Measurements from ENCODE around the gene ZNF536. TPM values are rescaled to one million over a fixed set of nuclear protein-coding genes. Genes with fewer than 3 reads are reported as not detected.
"Not testable (repeated sequence)": the region's sequence is repeated elsewhere in the genome, so short reads cannot be mapped to it uniquely, and the experiment has no call there.

The ZNF536 gene
- total RNA-seq, 1 donor from 2014 or later = not detected

DNA sequence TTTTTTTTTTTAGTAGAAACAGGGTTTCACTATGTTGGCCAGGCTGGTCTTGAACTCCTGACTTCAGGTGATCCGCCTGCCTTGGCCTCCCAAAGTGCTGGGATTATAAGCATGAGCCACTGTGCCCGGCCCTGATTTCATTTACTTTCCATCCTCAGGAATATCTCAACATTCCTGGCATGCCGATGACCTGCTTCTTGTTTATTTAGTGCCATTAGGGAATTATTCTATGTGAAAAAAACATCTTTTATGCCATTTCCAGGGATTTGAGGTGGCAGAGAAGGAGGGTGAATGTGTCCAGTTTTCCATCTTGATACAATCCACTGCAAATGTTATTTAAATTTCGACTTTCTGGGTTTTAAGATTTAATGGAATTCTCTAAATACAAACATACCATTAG, 45.0 kb downstream of the ZNF536 start:
- DNase-seq (ENCODE audit: low read depth, low spot score) = not testable (repeated sequence)

DNA sequence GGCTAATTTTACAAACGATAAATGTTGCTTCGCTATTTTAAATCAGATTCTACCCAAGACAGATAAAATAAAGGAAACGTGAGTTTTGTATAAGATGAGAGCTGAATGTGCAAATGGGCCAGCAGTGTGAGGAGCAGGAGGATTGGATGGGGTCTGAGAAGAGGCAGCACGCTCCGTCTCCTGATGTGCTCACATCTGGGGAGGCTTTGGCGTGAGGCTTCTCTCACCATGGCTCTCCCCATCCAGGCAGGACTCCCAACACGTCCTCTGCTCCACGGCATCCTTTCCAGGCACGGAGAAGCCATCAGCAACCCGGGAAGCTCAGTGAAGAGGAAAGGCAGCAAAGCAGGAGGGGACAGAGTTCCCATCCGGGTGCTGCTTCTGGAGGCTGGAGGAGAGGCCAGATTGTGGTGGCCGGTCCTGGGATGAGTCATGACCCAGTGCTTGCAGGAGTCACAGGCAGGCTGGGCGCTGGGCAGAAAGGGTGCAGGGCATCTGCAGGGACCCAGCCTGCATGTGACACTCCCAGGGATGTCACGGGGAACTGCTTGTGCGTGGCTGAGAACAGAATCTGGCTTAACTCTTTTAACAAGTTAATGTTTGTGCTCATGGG, 47.5 kb downstream of the ZNF536 start:
- DNase-seq (ENCODE audit: low read depth, low spot score) = no peak

DNA sequence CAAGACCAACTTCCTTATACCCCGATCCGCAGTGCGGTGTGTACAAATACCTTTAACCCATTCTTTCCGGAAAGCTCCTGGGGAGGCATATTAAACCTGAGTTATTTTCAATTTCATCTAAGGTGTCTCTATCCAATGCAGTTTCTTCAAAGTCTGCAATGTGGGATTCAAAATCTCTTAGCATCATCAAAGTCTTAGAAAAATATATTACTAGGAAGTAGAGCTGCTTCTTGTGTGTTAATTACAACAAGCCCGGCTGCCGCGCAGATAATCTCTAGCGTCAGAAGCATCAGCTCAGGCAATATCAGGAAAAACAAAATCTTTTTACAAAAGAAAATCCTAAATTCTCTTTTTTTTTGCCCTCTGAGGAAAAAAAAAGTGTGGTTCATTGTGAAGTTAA, 48.1 kb downstream of the ZNF536 start:
- no peak for DNase-seq (ENCODE audit: low read depth, low spot score)

DNA sequence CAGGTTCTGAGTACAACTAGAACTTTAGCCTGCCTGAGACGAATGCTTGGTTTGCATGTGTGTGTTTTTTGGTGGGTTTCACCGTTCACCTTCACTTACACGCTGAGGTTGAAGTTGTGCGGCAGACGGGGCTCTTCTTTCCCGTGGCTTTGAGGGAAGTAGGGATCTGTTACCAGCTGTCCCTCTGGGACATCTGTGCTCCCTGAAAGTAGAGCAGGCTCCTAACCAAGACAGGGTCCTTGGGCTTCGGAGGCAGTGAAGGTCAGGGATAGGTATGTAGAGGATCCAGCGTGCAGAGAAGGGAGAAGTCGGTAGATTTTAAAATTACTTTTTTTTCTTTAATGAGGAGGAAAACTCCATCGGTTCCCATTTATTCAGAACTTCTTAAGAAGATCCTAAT, 48.7 kb downstream of the ZNF536 start:
- no peak for DNase-seq (ENCODE audit: low read depth, low spot score)

DNA sequence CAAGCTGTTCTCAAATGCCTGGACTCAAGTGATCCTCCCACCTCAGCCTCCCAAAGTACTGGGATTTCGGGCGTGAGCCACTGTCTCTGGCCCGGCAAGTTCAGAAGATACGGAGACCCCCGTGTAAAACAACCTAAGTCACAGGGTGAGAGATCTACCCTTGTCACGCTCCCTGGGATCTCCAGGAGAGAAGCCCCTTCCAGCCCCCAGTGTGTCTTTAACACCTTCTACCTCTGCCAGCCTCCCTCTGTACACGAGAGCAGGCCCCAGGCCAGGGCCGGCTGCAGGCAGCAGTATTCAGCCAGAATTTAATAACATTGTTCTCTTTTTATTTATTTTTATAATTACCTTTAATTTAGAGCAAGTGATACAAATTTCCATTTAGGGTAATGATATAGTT, 49.4 kb downstream of the ZNF536 start:
- DNase-seq (ENCODE audit: low read depth, low spot score) = no peak

DNA sequence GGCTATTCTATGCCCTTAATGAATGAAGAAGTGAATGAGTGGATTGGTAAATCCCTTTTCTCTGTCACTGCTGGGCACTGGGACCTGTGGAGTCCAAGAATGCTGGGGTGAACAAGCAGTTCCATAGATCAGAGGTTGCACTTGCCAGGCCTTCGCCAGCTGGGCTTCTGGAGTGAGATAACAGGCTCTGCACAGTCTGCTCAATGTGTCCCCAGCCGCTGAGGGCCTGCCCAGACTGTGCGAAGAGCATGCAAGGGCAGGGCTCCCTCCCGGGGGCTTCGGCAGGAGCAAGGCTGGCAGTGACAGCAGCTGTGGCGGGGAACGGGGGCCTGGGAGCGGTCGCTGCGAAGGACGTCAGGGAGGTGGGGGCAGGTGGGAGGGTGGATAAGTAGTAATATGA, 51.3 kb downstream of the ZNF536 start:
- no peak for DNase-seq (ENCODE audit: low read depth, low spot score)

DNA sequence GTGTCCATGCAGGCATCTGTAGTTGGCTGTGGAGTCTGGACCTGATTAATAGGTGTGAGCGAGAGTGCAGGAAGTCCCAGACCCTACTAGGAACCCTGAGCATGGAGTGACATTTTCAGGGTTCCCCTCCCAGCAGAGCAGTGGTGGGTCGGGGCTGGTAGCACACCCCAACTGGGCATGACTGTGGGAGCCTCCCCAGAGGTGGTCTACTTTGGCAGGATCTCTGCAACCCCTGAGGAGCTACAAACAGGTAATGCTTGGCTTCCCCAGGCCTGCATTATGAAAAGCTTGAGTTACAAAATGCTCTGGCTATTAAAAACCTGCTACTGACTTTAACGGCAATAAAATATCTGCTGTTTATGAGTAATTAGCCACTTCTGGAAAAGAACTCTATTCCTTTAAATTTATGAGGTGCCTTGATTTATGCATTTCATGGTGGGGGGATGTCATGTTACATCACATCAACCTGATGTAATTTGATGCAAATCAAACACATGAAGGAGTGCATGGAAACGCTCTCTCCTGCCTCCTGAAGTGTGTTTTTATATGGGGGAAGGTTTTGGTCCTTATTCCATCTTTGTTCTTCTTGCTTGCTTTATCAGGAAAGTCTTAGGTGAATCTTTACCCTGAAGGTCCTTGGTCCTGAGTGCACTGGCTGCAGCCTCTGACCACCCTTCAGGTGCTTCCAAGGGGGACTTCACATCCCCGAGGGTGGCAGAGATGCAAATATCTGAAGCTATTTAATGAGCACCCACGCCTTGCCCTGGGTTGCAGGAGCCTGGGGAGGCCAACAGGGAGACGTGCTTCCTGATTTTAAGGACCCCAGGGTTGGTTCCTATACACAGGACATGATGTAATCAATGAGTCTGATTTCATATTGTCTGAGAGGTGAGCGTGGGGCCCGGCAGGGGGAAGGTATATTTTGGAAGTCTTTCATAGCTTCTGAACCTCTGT, 54.0 kb downstream of the ZNF536 start:
- DNase-seq (ENCODE audit: low read depth, low spot score) = no peak

DNA sequence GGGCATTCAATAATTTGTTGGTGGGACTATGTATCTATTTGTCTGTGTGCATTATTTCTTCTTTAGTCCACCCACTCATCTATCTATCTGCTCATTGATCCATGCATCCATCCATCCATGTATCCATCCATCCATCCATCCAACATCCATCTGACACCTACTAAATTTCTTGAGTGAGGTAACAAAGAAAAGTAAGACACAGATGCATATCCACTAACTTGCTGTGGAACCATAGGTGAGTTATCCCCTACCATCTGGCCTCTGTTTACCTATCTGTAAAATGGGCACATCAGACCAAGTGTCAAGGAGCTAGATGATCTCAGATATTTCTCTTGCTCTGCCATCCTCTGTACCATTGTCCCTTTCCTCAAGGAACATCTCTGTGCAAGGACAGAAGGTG, 54.7 kb downstream of the ZNF536 start:
- no peak for DNase-seq (ENCODE audit: low read depth, low spot score)

DNA sequence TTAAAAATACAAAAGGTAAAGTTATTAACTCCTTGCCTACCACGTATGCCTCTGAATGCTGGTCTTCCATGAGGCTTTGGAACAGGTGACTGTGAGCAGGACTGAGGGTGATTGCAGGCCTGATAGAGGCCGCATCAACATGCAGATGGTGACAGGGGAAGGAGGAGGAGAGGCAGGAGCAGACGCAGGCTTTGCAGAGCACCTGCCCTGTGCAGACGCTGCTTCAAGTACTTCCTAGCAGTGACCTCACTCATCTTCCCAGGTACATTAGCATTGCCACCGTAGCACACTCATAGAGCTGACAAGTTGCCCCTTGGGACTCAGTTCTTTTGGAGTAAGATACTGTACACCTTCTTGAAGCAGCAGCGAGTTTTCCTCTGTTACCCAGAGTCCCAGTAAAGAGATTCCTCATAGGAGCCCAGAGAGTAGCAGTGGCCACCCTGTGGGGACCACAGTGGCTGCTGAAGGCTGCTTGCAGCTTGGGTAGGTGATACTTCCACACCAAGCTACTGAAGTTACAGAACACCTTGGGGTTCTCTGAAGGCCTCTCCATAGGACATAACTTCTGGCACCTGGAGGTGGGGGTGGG, 56.0 kb downstream of the ZNF536 start:
- no peak for DNase-seq (ENCODE audit: low read depth, low spot score)

DNA sequence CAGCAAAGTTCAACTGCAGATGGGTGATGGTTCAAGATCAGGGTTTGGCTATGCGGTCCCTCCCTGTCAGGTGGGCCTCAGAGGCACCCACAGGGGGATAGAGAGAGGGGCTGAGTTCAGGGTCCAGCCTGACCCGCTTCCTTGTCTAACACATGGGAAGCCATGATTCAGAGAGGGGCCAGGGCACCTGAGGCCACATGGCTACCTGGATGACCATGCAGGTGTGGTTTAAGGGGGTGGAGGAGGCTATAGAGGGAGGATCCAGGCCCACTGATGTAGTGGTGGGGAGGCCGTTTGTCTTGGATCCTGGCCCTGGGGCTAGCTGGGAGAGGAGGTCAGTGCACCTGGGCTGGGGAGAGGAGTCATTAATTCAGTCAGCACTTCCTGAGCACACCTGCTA, 56.7 kb downstream of the ZNF536 start:
- no peak for DNase-seq (ENCODE audit: low read depth, low spot score)

DNA sequence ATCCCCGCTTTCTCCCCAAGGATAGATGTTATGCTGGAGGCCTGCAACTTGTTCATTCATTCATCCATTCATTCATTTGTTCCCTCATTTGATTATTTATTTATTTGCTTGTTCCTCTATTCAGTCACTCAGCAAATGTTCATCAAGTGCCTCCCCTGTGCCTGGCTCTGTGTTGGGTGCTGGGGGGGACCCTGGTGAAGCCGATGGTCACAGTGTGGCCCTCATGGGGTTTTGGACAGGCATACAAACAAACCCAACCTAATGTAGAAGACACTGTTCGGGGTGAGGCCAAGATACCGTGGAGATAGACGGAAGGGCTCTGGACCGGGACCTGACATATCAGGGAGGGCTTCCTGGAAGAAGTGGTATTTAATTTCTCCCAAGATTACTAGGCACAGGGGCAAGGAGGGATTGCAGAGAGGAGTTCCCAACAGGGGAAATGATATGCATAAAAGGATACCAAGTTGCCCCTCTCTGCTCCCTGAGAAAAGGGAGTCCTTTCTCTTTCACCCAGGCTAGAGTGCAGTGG, 58.1 kb downstream of the ZNF536 start:
- DNase-seq (ENCODE audit: low read depth, low spot score) = no peak

DNA sequence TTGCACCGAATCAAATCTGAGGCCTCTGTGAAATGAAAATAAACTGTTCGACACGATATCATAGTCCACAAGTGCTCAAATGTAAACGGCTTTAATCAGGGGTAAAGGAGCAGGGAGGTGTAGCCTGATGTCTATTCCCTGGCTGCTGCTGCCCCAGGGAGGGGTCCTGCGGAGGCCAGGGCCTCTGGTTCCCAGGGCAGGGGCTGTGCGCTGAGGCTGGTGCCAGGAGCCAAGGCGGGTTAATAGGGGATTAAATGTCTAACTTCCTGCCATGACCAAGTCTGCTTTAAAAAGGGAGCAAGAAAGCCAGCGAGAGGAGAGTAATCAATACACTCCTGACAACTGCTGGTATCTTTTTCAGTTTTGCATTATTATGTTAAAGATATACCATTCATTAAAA, 59.4 kb downstream of the ZNF536 start:
- DNase-seq (ENCODE audit: low read depth, low spot score) = no peak

DNA sequence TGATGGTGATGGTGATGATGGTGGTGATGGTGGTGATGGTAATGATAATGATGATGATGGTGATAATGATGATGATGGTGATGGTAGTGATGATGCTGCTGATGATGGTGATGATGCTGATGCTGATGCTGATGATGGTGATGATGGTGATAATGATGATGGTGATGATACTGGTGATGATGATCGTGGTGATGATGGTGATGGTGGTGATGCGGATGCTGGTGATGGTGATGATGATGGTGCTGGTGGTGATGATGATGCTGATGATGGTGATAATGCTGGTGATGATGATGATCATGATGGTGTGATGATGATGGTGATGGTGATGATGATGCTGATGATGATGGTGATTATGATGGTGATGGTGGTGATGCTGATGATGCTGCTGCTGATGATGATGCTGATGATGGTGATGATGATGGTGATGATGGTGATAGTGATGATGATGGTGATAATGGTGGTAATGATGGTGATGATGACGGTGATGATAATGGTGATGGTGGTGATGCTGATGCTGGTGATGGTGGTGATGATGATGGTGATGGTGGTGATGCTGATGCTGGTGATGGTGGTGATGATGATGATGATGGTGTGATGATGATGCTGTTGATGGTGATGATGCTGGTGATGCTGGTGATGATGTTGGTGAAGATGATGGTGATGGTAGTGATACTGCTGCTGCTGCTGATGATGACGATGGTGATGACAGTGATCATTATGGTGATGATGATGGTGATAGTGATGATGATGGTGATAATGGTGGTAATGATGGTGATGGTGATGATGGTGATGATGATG, 62.8 kb downstream of the ZNF536 start:
- no peak for DNase-seq (ENCODE audit: low read depth, low spot score)

DNA sequence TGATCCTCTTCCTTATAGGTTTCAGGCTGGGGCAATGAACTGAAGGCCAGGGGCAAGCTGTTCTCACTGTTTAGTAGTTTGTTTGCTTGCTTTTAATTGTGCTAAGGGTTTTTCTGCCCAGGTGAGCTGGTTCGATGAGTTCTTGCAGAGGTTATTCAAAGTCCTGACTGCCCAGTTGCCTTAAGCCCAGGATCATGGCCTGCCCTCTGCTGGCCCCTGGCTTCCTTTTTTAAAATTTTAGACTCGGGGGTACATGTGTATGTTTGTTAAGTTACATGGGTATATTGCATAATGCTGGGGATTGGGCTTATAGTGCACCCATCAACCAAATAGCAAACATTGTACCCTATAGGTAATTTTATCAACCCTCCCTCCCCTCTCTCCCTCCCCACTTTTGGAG, 65.7 kb downstream of the ZNF536 start:
- no peak for DNase-seq (ENCODE audit: low read depth, low spot score)

DNA sequence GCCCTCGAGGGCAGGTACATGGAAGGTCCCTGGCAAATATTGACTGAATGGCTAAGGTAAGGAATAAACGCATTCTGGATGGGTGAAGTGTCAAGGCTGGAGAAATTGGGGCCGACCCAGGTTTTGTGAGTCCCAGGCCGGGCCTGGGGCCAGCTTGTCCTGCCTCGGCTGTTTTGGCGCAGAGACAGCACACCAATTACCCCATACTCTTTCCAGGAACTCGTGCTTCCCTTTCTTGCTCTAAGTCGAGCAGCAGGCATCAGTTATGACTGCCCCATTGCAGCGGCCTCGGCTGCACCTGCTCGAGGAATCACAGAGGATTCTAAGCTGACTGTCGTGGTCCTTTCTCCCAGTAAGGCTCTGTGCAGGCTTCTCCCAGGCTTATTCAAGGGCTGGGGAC, 67.1 kb downstream of the ZNF536 start:
- DNase-seq (ENCODE audit: low read depth, low spot score) = no peak

DNA sequence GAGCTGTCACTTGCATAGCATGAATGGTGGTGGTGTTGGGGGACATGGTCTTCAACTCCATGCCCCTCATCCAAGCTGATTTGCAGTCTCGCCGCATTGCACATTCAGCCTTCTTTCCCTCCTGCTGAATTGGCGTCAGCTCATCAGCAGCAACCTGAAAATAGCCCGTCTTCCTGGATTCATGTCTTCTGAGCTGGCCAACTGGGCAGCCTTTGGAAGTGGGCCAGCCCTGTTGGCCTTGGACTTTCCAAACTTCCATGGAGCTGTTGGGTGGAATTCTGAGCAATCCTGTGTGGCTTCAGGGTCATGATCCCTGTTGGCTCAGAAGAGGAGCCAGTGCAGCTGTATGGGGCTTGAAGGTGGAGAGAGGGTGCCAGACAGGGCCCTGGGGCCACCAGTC, 68.8 kb downstream of the ZNF536 start:
- DNase-seq (ENCODE audit: low read depth, low spot score) = no peak

DNA sequence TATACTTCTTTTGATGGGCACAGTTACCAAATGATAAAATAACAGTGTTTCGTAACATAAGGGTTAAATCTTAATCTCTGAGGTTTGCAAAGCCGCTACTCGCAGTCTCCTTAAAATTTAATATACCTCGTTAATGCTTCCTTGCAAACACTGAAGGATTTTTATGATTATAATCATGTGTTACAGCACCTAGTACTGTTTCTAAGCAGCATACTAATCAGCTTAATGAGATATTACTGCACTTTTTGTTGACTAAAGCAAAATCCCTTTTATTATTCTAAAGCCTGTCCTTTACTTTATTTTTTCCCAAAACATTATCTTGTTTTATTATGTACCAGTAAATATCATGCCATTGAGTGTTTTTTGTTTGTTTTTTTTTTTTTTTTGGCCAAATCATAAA, 70.5 kb downstream of the ZNF536 start:
- no peak for DNase-seq (ENCODE audit: low read depth, low spot score)

DNA sequence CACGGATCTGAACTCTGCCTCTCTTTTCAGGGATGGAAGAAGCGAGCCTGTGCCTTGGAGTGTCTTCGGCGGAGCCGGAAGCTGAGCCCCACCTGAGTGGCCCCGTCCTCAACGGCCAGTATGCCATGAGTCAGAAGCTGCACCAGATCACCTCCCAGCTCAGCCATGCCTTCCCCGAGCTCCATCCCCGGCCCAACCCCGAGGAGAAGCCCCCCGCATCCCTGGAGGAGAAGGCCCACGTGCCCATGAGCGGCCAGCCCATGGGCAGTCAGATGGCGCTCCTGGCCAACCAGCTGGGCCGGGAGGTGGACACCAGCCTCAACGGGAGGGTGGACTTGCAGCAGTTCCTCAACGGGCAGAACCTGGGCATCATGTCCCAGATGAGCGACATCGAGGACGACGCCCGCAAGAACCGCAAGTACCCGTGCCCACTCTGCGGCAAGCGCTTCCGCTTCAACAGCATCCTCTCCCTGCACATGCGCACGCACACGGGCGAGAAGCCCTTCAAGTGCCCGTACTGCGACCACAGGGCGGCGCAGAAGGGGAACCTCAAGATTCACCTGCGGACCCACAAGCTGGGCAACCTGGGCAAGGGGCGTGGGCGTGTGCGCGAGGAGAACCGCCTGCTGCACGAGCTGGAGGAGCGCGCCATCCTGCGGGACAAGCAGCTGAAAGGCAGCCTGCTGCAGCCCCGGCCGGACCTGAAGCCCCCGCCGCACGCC, 71.5 kb downstream of the ZNF536 start:
- no peak for DNase-seq (ENCODE audit: low read depth, low spot score)

DNA sequence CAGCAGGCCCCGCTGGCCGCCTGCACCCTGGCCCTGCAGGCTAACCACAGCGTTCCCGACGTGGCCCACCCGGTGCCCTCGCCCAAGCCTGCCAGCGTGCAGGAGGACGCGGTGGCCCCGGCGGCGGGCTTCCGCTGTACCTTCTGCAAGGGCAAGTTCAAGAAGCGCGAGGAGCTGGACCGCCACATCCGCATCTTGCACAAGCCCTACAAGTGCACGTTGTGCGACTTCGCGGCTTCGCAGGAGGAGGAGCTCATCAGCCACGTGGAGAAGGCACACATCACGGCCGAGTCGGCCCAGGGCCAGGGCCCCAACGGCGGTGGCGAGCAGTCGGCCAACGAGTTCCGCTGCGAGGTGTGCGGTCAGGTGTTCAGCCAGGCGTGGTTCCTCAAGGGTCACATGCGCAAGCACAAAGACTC, 72.1 kb downstream of the ZNF536 start:
- DNase-seq (ENCODE audit: low read depth, low spot score) = no peak

DNA sequence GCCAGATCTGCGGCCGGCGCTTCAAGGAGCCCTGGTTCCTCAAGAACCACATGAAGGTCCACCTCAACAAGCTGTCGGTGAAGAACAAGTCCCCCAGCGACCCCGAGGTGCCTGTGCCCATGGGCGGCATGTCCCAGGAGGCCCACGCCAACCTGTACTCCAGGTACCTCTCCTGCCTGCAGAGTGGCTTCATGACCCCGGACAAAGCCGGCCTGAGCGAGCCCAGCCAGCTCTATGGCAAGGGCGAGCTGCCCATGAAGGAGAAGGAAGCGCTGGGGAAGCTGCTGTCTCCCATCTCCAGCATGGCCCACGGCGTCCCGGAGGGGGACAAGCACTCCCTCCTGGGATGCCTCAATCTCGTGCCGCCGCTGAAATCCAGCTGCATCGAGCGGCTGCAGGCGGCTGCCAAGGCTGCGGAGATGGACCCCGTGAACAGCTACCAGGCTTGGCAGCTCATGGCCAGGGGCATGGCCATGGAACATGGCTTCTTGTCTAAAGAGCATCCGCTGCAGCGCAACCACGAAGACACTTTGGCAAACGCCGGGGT, 72.6 kb downstream of the ZNF536 start:
- no peak for DNase-seq (ENCODE audit: low read depth, low spot score)

DNA sequence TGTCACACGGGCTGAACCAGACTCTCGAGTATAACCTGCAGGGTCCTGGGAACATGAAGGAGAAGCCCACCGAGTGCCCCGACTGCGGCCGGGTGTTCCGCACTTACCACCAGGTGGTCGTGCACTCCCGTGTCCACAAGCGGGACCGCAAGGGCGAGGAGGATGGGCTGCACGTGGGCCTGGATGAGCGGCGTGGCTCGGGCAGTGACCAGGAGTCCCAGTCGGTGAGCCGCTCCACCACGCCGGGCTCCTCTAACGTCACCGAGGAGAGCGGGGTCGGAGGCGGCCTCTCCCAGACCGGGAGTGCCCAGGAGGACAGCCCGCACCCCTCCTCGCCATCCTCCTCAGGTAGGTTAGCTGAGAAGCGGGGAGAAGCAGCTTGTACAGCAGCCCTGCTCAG, 73.2 kb downstream of the ZNF536 start:
- DNase-seq (ENCODE audit: low read depth, low spot score) = no peak

All from pulmonary artery endothelial cell (primary cell).